Lower leg skin (tissue), 3 donors: ENCODE results near the gene TREX2.

Experiments
- POLR2A ChIP-seq, 2 donors: fragments of 450-650 bp; IDR thresholded peaks; one replicate each; pipeline ENCODE4 v1.6.1; 2016 to 2017; ENCODE audit warnings: antibody characterized with exemption in 2 of 2, mild to moderate bottlenecking in 1 of 2, moderate library complexity in 1 of 2
- TF ChIP-seq, protein P1 (sequence below), 3 donors: fragments of 450-650 bp; IDR thresholded peaks; one replicate each; pipeline ENCODE4 v1.5.1; 2016; ENCODE audit warnings: antibody characterized with exemption in 3 of 3, mild to moderate bottlenecking in 3 of 3, moderate library complexity in 2 of 3

DNA sequence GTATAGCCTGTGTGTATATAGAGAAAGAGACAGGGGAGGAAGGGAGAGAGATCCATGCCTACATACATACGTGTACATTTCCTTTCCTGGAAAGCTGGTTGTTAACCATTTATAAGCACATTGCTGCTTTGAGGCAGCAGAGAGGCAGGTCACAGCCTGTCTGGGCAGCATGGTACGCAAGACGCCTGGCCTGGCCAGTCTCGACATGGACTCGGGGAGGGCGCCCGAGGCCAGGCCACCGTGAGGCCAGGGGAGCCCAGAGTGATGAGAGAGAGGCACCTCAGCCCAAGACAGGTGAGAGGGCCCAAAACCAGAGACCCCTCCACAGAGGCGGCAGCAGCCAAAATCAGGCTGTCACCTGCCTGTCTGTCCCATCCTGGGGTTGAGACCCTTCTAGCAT lies 3.9 kb downstream of the TREX2 start:
- TF ChIP-seq, protein P1, sequence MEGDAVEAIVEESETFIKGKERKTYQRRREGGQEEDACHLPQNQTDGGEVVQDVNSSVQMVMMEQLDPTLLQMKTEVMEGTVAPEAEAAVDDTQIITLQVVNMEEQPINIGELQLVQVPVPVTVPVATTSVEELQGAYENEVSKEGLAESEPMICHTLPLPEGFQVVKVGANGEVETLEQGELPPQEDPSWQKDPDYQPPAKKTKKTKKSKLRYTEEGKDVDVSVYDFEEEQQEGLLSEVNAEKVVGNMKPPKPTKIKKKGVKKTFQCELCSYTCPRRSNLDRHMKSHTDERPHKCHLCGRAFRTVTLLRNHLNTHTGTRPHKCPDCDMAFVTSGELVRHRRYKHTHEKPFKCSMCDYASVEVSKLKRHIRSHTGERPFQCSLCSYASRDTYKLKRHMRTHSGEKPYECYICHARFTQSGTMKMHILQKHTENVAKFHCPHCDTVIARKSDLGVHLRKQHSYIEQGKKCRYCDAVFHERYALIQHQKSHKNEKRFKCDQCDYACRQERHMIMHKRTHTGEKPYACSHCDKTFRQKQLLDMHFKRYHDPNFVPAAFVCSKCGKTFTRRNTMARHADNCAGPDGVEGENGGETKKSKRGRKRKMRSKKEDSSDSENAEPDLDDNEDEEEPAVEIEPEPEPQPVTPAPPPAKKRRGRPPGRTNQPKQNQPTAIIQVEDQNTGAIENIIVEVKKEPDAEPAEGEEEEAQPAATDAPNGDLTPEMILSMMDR (IDR thresholded peaks at IDR 0.05) = no peak
- TF ChIP-seq POLR2A (IDR thresholded peaks at IDR 0.05) = no peak
